ENCODE results near the gene GRPEL1.

GRCh38 chr4:7014815-7015214, 53.0 kb downstream of the GRPEL1 start:
- TF ChIP-seq CTCF (IDR thresholded peaks at IDR 0.05) (no peak), JUND (IDR thresholded peaks at IDR 0.05) (no peak), TAF1 (IDR thresholded peaks at IDR 0.05; ENCODE audit: borderline replicate concordance, low read depth, low read length) (no peak), RXRA (IDR thresholded peaks at IDR 0.05; ENCODE audit: borderline replicate concordance, low read depth) (no peak), RFX5 (IDR thresholded peaks at IDR 0.05; ENCODE audit: low read length) (no peak), RCOR1 (IDR thresholded peaks at IDR 0.05; ENCODE audit: low read length) (no peak)

All from SK-N-SH (cell line).